Central memory CD8-positive, alpha-beta T cell (primary cell): ENCODE measurements around the gene IQCN.
A peak's percentile ranks its signal among the peaks of the same experiment; 100 is the strongest.

Source experiments
- ATAC-seq: fragments of 150-1000 bp; cut with Tn5 transposase; replicated peaks from 2 replicates; pipeline ENCODE4 v1.10.0; 2022; ENCODE audit warnings: mild to moderate bottlenecking, moderate FRiP score, moderate number of reproducible peaks; ENCODE audit not compliant: poor library complexity, severe bottlenecking; ENCODE audit errors: extremely low read depth
- DNase-seq, 2 donors: peaks; one replicate each; pipeline ENCODE4 v3.0.0; 2021; ENCODE audit warnings: low spot score in 2 of 2
- H3K27ac Mint-ChIP-seq: one replicate; pipeline ENCODE4 v1.8.0; 2022; ENCODE audit warnings: low read depth, mild to moderate bottlenecking, moderate library complexity, mixed read lengths
- H3K27me3 Mint-ChIP-seq: one replicate; pipeline ENCODE4 v1.8.0; 2022; ENCODE audit warnings: mixed read lengths
- H3K36me3 Mint-ChIP-seq: one replicate; pipeline ENCODE4 v1.8.0; 2022; ENCODE audit warnings: mild to moderate bottlenecking, moderate library complexity, mixed read lengths; ENCODE audit not compliant: insufficient read depth
- H3K4me1 Mint-ChIP-seq: one replicate; pipeline ENCODE4 v1.8.0; 2022; ENCODE audit warnings: mixed read lengths
- H3K4me3 Mint-ChIP-seq: one replicate; pipeline ENCODE4 v1.8.0; 2022; ENCODE audit warnings: mild to moderate bottlenecking, moderate library complexity, mixed read lengths
- H3K9me3 Mint-ChIP-seq: one replicate; pipeline ENCODE4 v1.8.0; 2022; ENCODE audit warnings: mixed read lengths

IQCN gene

DNA sequence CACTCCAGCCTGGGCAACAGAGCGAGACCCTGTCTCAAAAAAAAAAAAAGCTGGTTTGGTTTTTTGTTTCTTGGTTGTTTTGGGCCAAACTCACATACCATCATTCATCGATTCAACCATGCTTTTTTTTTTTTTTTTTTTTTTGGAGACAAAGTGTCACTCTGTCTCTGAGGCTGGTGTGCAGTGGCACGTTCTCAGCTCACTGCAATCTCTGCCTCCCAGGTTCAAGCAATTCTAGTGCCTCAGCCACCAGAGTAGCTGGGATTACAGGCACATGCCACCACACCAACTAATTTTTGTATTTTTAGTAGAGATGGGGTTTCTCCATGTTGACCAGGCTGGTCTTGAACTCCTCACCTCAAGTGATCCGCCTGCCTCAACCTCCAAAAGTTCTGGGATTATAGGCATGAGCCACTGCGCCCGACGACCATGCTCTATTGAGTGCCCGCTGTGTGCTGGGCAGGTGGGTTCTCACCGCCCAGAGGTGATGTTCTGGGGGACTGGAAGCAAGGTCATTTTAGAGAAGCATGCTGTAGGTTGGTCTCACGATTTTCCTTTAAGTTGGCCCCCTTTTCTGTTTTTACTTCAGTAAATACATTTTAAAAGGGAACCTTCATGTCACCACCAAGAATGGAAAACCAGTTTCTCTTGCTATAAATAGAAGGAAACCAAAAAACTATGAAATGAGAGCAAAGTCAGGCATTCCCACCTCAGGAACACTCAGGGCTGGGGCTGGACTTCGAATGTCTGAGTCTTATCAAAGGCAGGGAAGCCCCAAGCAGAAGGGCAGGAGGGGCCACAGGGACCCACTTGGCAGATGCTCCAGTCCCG, 15.4 kb upstream of the IQCN start:
- no peaks in the 10 kb centered on the region for H3K27me3 Mint-ChIP-seq
- no peak for ATAC-seq
- H3K27ac Mint-ChIP-seq: peak overlapping the region; percentile 93
- peaks cover 7% of the 10 kb centered on the region for H3K36me3 Mint-ChIP-seq
- peak overlapping the region; percentile 86 for H3K4me3 Mint-ChIP-seq
- DNase-seq: no peak
- no peaks in the 10 kb centered on the region for H3K9me3 Mint-ChIP-seq
- peaks cover 68% of the 10 kb centered on the region for H3K4me1 Mint-ChIP-seq

DNA sequence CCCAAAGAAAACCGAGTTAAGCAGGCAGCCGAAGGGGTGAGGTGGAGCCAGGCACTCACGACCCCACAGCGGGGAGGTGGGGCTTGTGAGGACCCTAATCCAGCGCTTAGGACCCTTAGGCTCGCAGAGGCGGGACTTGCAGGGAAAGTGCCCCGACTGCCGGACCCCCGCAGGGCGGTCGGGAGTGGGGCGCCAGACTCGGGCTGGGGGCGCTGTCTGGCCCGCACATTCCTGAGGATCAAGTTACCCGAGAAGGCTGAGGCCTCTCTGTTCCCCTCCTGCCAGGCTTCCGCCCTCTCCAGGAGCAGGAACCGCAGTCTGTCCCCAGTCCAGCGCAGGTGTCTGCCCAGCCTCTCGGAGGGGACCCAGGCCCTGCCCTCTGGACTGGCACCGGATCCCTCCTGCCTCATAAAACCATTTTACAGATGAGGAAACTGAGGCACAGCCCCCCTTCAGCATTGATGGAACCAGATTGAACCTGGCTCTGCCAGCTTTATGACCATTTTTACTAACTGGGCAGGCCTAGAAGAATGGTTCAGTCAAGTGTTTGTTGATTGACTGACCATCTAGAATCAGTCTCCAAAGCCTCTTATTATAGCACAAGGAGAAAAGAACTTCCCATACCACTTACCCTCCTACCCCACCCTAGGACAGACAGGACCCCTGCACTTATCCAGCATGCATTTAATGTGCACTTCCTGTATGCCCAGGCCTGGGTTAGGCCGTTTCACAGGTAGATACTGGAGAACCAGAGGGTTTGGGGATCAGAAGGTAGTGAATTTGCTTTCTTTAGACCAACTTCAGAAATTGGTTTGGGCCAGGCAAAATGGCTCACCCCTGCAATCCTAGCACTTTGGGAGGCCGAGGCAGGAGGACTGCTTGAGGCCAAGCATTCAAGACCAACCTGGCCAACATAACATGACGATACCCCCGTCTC, 13.9 kb upstream of the IQCN start:
- H3K36me3 Mint-ChIP-seq: peaks cover 5% of the 10 kb centered on the region
- DNase-seq: no peak
- no peak overlapping the region for H3K4me3 Mint-ChIP-seq
- peak overlapping the region; percentile 84 for H3K27ac Mint-ChIP-seq
- H3K27me3 Mint-ChIP-seq: no peaks in the 10 kb centered on the region
- no peaks in the 10 kb centered on the region for H3K9me3 Mint-ChIP-seq
- ATAC-seq: no peak
- H3K4me1 Mint-ChIP-seq: peaks cover 56% of the 10 kb centered on the region

DNA sequence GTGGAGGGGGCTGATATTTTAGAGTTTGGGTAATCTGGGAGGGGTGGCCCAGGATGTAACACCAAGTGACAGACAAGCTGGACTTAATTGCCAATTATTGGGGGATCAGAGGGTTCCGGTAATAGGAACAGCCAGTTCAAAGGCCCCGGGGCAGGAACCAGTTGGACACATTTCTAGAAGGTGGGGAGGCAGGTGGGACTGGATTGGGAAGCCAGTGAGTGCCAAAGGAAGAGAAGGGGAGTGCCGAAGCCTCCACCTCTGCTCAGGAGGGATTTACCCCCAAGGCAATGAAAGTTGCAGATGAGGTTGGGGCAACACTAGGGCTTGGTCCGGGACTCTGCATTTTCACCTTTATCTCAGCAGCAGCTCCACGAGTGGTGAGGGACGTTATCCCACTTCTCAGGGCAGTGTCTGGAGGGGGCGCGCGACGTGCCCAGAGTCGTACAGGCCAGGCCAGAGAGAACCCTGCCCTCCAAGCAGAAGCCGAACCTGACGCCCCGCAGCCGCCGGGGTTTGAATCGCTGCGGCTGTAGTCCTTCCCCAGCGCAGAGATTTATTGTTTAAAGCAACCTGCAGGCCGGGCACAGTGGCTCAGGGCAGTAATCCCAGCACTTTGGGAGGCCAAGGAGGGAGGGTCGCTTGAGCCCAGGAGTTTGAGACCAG, 12.9 kb upstream of the IQCN start:
- H3K36me3 Mint-ChIP-seq: peaks cover 8% of the 10 kb centered on the region
- peaks cover 61% of the 10 kb centered on the region for H3K4me1 Mint-ChIP-seq
- H3K4me3 Mint-ChIP-seq: no peak overlapping the region
- DNase-seq: no peak
- H3K27ac Mint-ChIP-seq: peak overlapping the region; percentile 91
- no peak for ATAC-seq
- H3K27me3 Mint-ChIP-seq: no peaks in the 10 kb centered on the region
- no peaks in the 10 kb centered on the region for H3K9me3 Mint-ChIP-seq

GRCh38 chr19:18284712-18285360, 10.6 kb upstream of the IQCN start:
- peaks cover 25% of the 10 kb centered on the region for H3K36me3 Mint-ChIP-seq
- H3K4me1 Mint-ChIP-seq: peaks cover 48% of the 10 kb centered on the region
- H3K9me3 Mint-ChIP-seq: no peaks in the 10 kb centered on the region
- H3K4me3 Mint-ChIP-seq: peak overlapping the region; percentile 27
- DNase-seq (no peak), ATAC-seq (no peak)
- H3K27ac Mint-ChIP-seq: peak overlapping the region; percentile 36
- H3K27me3 Mint-ChIP-seq: no peaks in the 10 kb centered on the region

GRCh38 chr19:18283338-18283737, 9.1 kb upstream of the IQCN start:
- H3K36me3 Mint-ChIP-seq: peaks cover 38% of the 10 kb centered on the region
- H3K4me3 Mint-ChIP-seq: peak overlapping the region; percentile 9
- H3K9me3 Mint-ChIP-seq: no peaks in the 10 kb centered on the region
- ATAC-seq (no peak), DNase-seq (no peak)
- peaks cover 55% of the 10 kb centered on the region for H3K4me1 Mint-ChIP-seq
- H3K27ac Mint-ChIP-seq: peak overlapping the region; percentile 100
- H3K27me3 Mint-ChIP-seq: no peaks in the 10 kb centered on the region

GRCh38 chr19:18282788-18283141, 8.5 kb upstream of the IQCN start:
- Mint-ChIP-seq H3K36me3 (peaks cover 44% of the 10 kb centered on the region), H3K4me3 (peak overlapping the region; percentile 100), H3K9me3 (no peaks in the 10 kb centered on the region), H3K27me3 (no peaks in the 10 kb centered on the region), H3K4me1 (peaks cover 60% of the 10 kb centered on the region), H3K27ac (peak overlapping the region; percentile 100)
- no peak for DNase-seq
- ATAC-seq: no peak

DNA sequence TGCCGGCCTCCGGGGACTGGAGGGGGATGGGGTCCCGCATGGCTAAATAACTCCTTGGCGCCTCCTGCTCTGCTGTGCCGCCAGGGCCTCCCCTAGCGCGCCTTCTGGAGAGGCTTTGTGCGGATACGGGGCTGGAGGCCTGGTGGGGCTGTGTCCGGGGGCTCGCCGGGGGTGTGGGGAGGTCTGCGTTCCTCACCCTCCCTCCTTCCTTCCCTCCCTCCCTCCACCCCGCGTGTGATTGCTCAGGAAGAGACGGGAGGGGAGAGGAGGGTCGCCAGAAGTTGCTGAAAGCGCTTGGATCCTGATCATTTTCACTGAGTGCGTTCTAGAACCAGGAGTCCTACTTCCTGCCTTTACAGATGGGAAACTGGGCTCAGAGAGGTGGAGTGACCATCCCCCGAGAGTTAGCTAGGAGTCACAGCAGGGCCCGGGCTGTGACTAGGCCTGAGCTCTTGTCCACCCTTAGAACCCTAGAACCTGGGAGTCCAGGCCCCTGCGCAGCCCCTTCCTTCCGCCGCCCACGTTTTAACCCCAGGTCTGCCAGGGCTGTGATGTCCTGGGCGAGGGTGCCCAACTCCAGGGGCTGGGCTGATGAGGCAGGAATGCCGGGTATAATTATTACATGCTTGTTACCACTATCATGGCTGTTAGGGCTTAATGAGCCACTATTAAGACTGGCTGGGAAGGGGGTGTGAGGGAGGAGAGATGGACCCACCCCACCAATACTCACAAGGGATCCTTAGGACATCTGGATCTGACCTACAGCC, 8.0 kb upstream of the IQCN start:
- H3K27ac Mint-ChIP-seq: peak overlapping the region; percentile 100
- peaks cover 50% of the 10 kb centered on the region for H3K36me3 Mint-ChIP-seq
- peaks cover 66% of the 10 kb centered on the region for H3K4me1 Mint-ChIP-seq
- no peak for DNase-seq
- peak overlapping the region; percentile 100 for H3K4me3 Mint-ChIP-seq
- H3K27me3 Mint-ChIP-seq: no peaks in the 10 kb centered on the region
- H3K9me3 Mint-ChIP-seq: no peaks in the 10 kb centered on the region
- no peak for ATAC-seq

GRCh38 chr19:18281082-18282020, 7.1 kb upstream of the IQCN start, which contains the start of gene JUND:
Gene JUND, minus strand, starts transcription at chr19:18281622. Its CDS starts 138 bp downstream, at chr19:18281484.
- peak within 1 kb of the TSS; percentile 100 for H3K27ac Mint-ChIP-seq
- H3K36me3 Mint-ChIP-seq: peaks cover 58% of the 10 kb centered on the region
- no peaks in the 10 kb centered on the region for H3K9me3 Mint-ChIP-seq
- H3K4me3 Mint-ChIP-seq: peak within 1 kb of the TSS; percentile 100
- peak; percentile 92 to 98 for DNase-seq
- H3K4me1 Mint-ChIP-seq: peaks cover 61% of the 10 kb centered on the region
- no peaks in the 10 kb centered on the region for H3K27me3 Mint-ChIP-seq
- ATAC-seq: peak; percentile 64

DNA sequence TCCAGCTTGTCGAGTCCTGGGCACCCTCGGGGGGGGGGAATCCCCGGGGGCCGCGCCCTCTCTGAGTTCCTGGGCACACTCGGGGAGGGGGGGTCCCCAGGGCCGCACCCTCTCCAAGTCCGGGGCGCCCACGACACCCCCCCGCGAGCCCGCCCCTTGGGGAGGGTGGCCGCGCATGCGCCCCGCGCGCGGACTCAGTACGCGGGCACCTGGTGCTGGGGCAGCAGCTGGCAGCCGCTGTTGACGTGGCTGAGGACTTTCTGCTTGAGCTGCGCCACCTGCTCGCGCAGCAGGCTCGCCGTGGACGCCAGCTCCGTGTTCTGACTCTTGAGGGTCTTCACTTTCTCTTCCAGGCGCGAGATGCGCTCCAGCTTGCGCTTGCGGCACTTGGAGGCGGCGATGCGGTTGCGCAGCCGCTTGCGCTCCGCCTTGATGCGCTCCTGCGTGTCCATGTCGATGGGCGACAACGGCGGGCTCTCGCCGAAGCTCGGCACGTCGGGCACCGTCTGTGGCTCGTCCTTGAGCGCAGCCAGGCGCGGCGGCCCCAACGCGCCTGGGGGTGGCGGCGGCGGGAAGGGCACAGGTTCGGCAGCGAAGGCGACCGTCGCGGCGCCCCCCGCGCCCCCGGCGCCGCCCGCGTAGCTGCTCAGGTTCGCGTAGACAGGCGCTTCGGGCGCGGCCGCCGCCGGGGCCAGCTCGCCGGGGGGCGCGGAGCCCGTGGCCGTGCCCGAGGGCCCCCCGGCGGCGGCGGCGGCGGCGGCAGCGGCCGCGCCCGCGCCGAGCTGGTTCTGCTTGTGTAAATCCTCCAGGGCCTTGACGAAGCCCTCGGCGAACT, 6.2 kb upstream of the IQCN start:
- Mint-ChIP-seq H3K27ac (peak overlapping the region; percentile 100), H3K36me3 (peaks cover 67% of the 10 kb centered on the region), H3K4me3 (peak overlapping the region; percentile 100), H3K27me3 (no peaks in the 10 kb centered on the region), H3K9me3 (no peaks in the 10 kb centered on the region), H3K4me1 (peaks cover 53% of the 10 kb centered on the region)
- peak; percentile 13 for ATAC-seq
- peak; percentile 72 to 85 for DNase-seq

DNA sequence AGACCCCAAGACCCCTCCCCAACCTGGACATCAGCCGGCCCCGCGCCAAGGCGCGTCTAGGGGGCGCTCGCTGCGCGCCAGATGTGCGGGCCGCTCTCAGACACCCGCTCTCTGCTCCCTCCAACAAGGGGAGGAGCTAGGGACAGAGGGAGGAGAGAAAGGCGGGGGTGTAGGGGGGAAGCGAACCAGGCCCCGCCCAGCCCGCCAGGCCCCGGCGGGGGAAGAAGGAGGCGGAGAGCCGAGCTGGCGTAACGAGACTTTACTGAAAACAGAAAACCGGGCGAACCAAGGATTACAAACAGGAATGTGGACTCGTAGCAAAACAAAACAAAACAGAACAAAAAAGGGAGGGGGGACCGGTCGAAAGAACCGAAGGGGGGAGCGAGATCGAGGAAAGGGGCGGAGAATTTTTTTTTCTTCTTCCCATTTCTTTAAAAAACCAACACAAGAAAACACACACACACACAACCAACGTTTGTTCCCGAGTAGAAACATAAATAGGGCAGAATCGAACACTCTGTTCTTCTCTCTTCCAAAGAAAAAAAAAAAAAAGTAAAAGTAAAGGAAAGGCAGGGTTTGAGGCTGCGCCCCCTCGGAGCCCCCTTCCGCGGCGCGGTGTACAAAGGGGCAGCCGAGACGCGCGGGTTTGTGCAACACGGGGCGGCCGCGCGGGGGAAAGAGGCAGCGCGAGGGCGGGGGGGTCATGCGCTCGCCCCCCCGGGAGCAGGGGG, 5.4 kb upstream of the IQCN start:
- Mint-ChIP-seq H3K9me3 (no peaks in the 10 kb centered on the region), H3K4me3 (peak overlapping the region; percentile 100), H3K27me3 (no peaks in the 10 kb centered on the region), H3K27ac (peak overlapping the region; percentile 100), H3K4me1 (peaks cover 47% of the 10 kb centered on the region), H3K36me3 (peaks cover 75% of the 10 kb centered on the region)
- ATAC-seq (peak; percentile 22), DNase-seq (peak; percentile 86 to 93)
